MM.1S (cell line): ENCODE data around the gene TMEM232.

ENCODE experiments used
- DNase-seq: peaks from one replicate; pipeline ENCODE4 v3.0.0-alpha.2; 2015
- H2AFZ ChIP-seq: fragments of 300-600 bp; sonication (generic); 2 replicates; pipeline ENCODE4 v1.6.0; 2016; ENCODE audit warnings: antibody characterized with exemption, low read length
- H3F3A ChIP-seq: fragments of 300-600 bp; sonication (generic); 2 replicates; pipeline ENCODE4 v1.6.1; 2016; ENCODE audit warnings: mild to moderate bottlenecking, antibody characterized with exemption, low read length, moderate library complexity, mixed read lengths; ENCODE audit not compliant: insufficient read depth
- H3K27ac ChIP-seq: fragments of 300-600 bp; sonication (generic); 2 replicates; pipeline ENCODE4 v1.5.1; 2016; ENCODE audit warnings: mild to moderate bottlenecking, low read length
- H3K27me3 ChIP-seq: fragments of 300-600 bp; sonication (generic); replicated peaks from 2 replicates; pipeline ENCODE4 v1.6.0; 2016; ENCODE audit warnings: low read length; ENCODE audit not compliant: insufficient read depth
- H3K36me3 ChIP-seq: fragments of 300-600 bp; sonication (generic); replicated peaks from 2 replicates; pipeline ENCODE4 v1.6.1; 2016; ENCODE audit warnings: mild to moderate bottlenecking, low read length, mixed read lengths; ENCODE audit not compliant: insufficient read depth
- H3K4me1 ChIP-seq: fragments of 300-600 bp; sonication (generic); 2 replicates; pipeline ENCODE4 v1.6.1; 2016; ENCODE audit warnings: low read length, mixed read lengths
- H3K4me2 ChIP-seq: fragments of 300-600 bp; sonication (generic); 2 replicates; pipeline ENCODE4 v1.6.0; 2016; ENCODE audit warnings: low read depth, low read length
- H3K4me3 ChIP-seq: fragments of 300-600 bp; sonication (generic); 2 replicates; pipeline ENCODE4 v1.5.1; 2016; ENCODE audit warnings: low read length, mixed read lengths
- H3K79me2 ChIP-seq: fragments of 300-600 bp; sonication (generic); 2 replicates; pipeline ENCODE4 v1.6.1; 2016; ENCODE audit warnings: mixed run types, low read length, mixed read lengths
- H3K9ac ChIP-seq: fragments of 300-600 bp; sonication (generic); 2 replicates; pipeline ENCODE4 v1.6.1; 2016; ENCODE audit warnings: low read length, mixed read lengths
- H3K9me2 ChIP-seq: fragments of 300-600 bp; sonication (generic); replicated peaks from 2 replicates; pipeline ENCODE4 v1.6.1; 2016; ENCODE audit warnings: mild to moderate bottlenecking, low read length, mixed read lengths; ENCODE audit not compliant: insufficient read depth
- H3K9me3 ChIP-seq: fragments of 300-600 bp; sonication (generic); replicated peaks from 2 replicates; pipeline ENCODE4 v1.6.1; 2016; ENCODE audit warnings: mild to moderate bottlenecking, low read length, mixed read lengths; ENCODE audit not compliant: insufficient read depth
- H4K20me1 ChIP-seq: fragments of 300-600 bp; sonication (generic); 2 replicates; pipeline ENCODE4 v1.6.1; 2016; ENCODE audit warnings: mild to moderate bottlenecking, low read length, moderate library complexity, mixed read lengths; ENCODE audit not compliant: insufficient read depth
- EZH2 ChIP-seq: fragments of 300-600 bp; sonication (generic); optimal IDR thresholded peaks from 2 replicates; pipeline ENCODE3; 2017; ENCODE audit warnings: low read depth, mild to moderate bottlenecking, antibody characterized with exemption, low read length, mixed read lengths
- EZH2phosphoT487 ChIP-seq: fragments of 300-600 bp; sonication (generic); IDR thresholded peaks from 2 replicates; pipeline ENCODE4 v1.6.1; 2018; ENCODE audit warnings: antibody characterized with exemption, low read length
- TF ChIP-seq, protein P1 (sequence below): fragments of 300-600 bp; sonication (generic); IDR thresholded peaks from 2 replicates; pipeline ENCODE4 v1.5.1; 2016; ENCODE audit warnings: antibody characterized with exemption, low read length, mixed read lengths

Gene TMEM232

GRCh38 chr5:110475529-110475928, 250.9 kb downstream of the TMEM232 start:
- Histone ChIP-seq H3K27me3 (no peaks in the 10 kb centered on the region), H4K20me1 (no peaks in the 10 kb centered on the region), H3K9me3 (no peaks in the 10 kb centered on the region), H3K4me1 (peaks cover 12% of the 10 kb centered on the region), H3K4me3 (no peak overlapping the region), H3K9me2 (no peaks in the 10 kb centered on the region), H3K36me3 (no peaks in the 10 kb centered on the region), H2AFZ (no peak overlapping the region), H3F3A (no peaks in the 10 kb centered on the region), H3K9ac (no peak overlapping the region), H3K27ac (no peak overlapping the region), H3K79me2 (no peaks in the 10 kb centered on the region), H3K4me2 (no peak overlapping the region)
- DNase-seq: no peak
- no peak for TF ChIP-seq EZH2phosphoT487
- TF ChIP-seq, protein P1, sequence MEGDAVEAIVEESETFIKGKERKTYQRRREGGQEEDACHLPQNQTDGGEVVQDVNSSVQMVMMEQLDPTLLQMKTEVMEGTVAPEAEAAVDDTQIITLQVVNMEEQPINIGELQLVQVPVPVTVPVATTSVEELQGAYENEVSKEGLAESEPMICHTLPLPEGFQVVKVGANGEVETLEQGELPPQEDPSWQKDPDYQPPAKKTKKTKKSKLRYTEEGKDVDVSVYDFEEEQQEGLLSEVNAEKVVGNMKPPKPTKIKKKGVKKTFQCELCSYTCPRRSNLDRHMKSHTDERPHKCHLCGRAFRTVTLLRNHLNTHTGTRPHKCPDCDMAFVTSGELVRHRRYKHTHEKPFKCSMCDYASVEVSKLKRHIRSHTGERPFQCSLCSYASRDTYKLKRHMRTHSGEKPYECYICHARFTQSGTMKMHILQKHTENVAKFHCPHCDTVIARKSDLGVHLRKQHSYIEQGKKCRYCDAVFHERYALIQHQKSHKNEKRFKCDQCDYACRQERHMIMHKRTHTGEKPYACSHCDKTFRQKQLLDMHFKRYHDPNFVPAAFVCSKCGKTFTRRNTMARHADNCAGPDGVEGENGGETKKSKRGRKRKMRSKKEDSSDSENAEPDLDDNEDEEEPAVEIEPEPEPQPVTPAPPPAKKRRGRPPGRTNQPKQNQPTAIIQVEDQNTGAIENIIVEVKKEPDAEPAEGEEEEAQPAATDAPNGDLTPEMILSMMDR: no peak
- TF ChIP-seq EZH2: no peak

- Histone ChIP-seq H3K36me3 (no peaks in the 10 kb centered on the region), H3K4me3 (no peak overlapping the region), H3K9me2 (no peaks in the 10 kb centered on the region), H2AFZ (no peak overlapping the region), H3K4me1 (no peaks in the 10 kb centered on the region), H3K27me3 (no peaks in the 10 kb centered on the region), H3F3A (no peaks in the 10 kb centered on the region), H3K9ac (no peak overlapping the region), H4K20me1 (no peaks in the 10 kb centered on the region), H3K4me2 (no peak overlapping the region), H3K27ac (no peak overlapping the region), H3K9me3 (no peaks in the 10 kb centered on the region), H3K79me2 (no peaks in the 10 kb centered on the region)
- TF ChIP-seq, protein P1: no peak
- TF ChIP-seq EZH2 (no peak), EZH2phosphoT487 (no peak)
- DNase-seq: no peak
Measured at GRCh38 chr5:110469486-110469885, 257.0 kb downstream of the TMEM232 start.

DNA sequence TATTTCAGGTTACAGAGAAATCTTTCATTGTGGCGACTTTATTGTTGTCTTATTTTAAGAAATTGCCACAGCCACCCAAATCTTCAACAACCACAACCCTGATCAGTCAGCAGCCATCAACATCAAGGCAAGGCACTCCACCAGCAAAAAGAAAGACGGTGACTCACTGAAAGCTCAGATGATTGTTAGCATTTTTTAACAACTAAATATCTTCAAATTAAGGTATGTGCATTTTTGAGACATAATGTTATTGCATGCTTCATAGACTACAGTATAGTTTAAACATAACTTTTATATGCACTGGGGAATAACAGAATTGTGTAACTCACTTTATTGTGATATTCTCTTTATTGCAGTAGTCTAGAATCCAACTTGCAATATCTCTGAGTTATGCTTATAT, 263.4 kb downstream of the TMEM232 start:
- H3K27me3 ChIP-seq: no peaks in the 10 kb centered on the region
- H3K9ac ChIP-seq: no peak overlapping the region

More for the DNA sequence above, 263.4 kb downstream of the TMEM232 start:
- H3K27ac ChIP-seq: no peak overlapping the region
- no peak overlapping the region for H3K4me3 ChIP-seq
- TF ChIP-seq, protein P1: no peak
- TF ChIP-seq EZH2 (no peak), EZH2phosphoT487 (no peak)
- no peaks in the 10 kb centered on the region for H3K36me3 ChIP-seq
- no peaks in the 10 kb centered on the region for H3K4me1 ChIP-seq
- no peaks in the 10 kb centered on the region for H3K9me3 ChIP-seq
- no peaks in the 10 kb centered on the region for H3K79me2 ChIP-seq
- H3K9me2 ChIP-seq: no peaks in the 10 kb centered on the region
- no peak overlapping the region for H2AFZ ChIP-seq
- no peaks in the 10 kb centered on the region for H4K20me1 ChIP-seq
- no peaks in the 10 kb centered on the region for H3F3A ChIP-seq
- no peak for DNase-seq
- no peak overlapping the region for H3K4me2 ChIP-seq
